HepG2 (cell line): ENCODE measurements around the gene DAB2IP. TPM values are rescaled to one million over a fixed set of nuclear protein-coding genes. Genes with fewer than 3 reads are reported as not detected.

Experiments
- BRCA1 ChIP-seq: sonication (generic); formaldehyde crosslinking; IDR thresholded peaks from 2 replicates; pipeline ENCODE4 v1.4.0; 2020; ENCODE audit warnings: missing genetic modification reagents
- CCAR2 ChIP-seq: fragments of 200-400 bp; formaldehyde crosslinking; optimal IDR thresholded peaks from 2 replicates; pipeline ENCODE3; 2018; ENCODE audit warnings: low read depth, mild to moderate bottlenecking, low read length, moderate library complexity
- DMTF1 ChIP-seq: sonication (generic); formaldehyde crosslinking; IDR thresholded peaks from 2 replicates; pipeline ENCODE4 v1.4.0; 2020; ENCODE audit warnings: mild to moderate bottlenecking, missing genetic modification reagents
- EED ChIP-seq: sonication (generic); formaldehyde crosslinking; IDR thresholded peaks from 2 replicates; pipeline ENCODE4 v1.5.0; 2020; ENCODE audit warnings: mild to moderate bottlenecking, missing genetic modification reagents
- FOXA1 ChIP-seq, 2 experiments: fragments of 450-650 bp in 1 of 2; sonication (generic) in 1 of 2; formaldehyde crosslinking in 1 of 2; IDR thresholded peaks; 2 replicates each; pipeline versions ENCODE4 v1.4.0 to v1.6.1; 2016 to 2020; ENCODE audit warnings: missing genetic modification reagents in 1 of 2
- HNRNPH1 ChIP-seq: fragments of 200-400 bp; formaldehyde crosslinking; optimal IDR thresholded peaks from 2 replicates; pipeline ENCODE3; 2017; ENCODE audit warnings: mild to moderate bottlenecking, low read depth, low read length
- KDM5A ChIP-seq: fragments of 200-600 bp; sonication (generic); IDR thresholded peaks from 2 replicates; pipeline ENCODE4 v1.7.0; 2018; ENCODE audit warnings: antibody characterized with exemption, mild to moderate bottlenecking, low read length, borderline replicate concordance
- KLF15 ChIP-seq: sonication (generic); formaldehyde crosslinking; IDR thresholded peaks from 2 replicates; pipeline ENCODE4 v1.8.1; 2023; ENCODE audit warnings: borderline replicate concordance, mild to moderate bottlenecking, inconsistent platforms, missing genetic modification reagents, mixed read lengths
- LCORL ChIP-seq, 2 experiments: fragments of 450-650 bp in 1 of 2; sonication (generic) in 1 of 2; formaldehyde crosslinking in 1 of 2; IDR thresholded peaks; 2 replicates each; pipeline versions ENCODE4 v1.5.0 to v1.6.1; 2017 to 2020; ENCODE audit warnings: antibody characterized with exemption in 1 of 2, missing genetic modification reagents in 1 of 2
- NFKB2 ChIP-seq: sonication (generic); formaldehyde crosslinking; IDR thresholded peaks from 2 replicates; pipeline ENCODE4 v1.4.0; 2020; ENCODE audit warnings: missing genetic modification reagents, borderline replicate concordance
- NFRKB ChIP-seq: fragments of 450-650 bp; IDR thresholded peaks from 2 replicates; pipeline ENCODE4 v1.6.1; 2017
- NFYB ChIP-seq: sonication (generic); formaldehyde crosslinking; IDR thresholded peaks from 2 replicates; pipeline ENCODE4 v1.4.0; 2020; ENCODE audit warnings: missing genetic modification reagents
- NR2F1 ChIP-seq, 2 experiments: fragments of 450-650 bp in 1 of 2; formaldehyde crosslinking in 1 of 2; IDR thresholded peaks; 2 replicates each; pipeline versions ENCODE4 v1.5.0 to v1.6.1; 2016 to 2020; ENCODE audit warnings: mild to moderate bottlenecking in 1 of 2, missing compliant biosample characterization in 1 of 2, missing genetic modification reagents in 1 of 2, moderate library complexity in 1 of 2
- PRMT3 ChIP-seq: sonication (generic); formaldehyde crosslinking; IDR thresholded peaks from 2 replicates; pipeline ENCODE4 v1.8.1; 2022; ENCODE audit warnings: low read depth, mild to moderate bottlenecking, moderate library complexity, missing genetic modification reagents, borderline replicate concordance
- SMYD3 ChIP-seq: sonication (generic); formaldehyde crosslinking; IDR thresholded peaks from 2 replicates; pipeline ENCODE4 v1.8.1; 2023; ENCODE audit warnings: mild to moderate bottlenecking, missing genetic modification reagents
- THYN1 ChIP-seq: sonication (generic); formaldehyde crosslinking; IDR thresholded peaks from 2 replicates; pipeline ENCODE4 v1.8.1; 2023; ENCODE audit warnings: low read depth, mild to moderate bottlenecking, moderate library complexity, missing genetic modification reagents, borderline replicate concordance
- TOE1 ChIP-seq: sonication (generic); formaldehyde crosslinking; IDR thresholded peaks from 2 replicates; pipeline ENCODE4 v1.4.0; 2020; ENCODE audit warnings: mild to moderate bottlenecking, missing genetic modification reagents
- ZBTB1 ChIP-seq: sonication (generic); formaldehyde crosslinking; IDR thresholded peaks from 2 replicates; pipeline ENCODE4 v1.4.0; 2020; ENCODE audit warnings: missing genetic modification reagents, borderline replicate concordance
- ZBTB20 ChIP-seq: sonication (generic); formaldehyde crosslinking; IDR thresholded peaks from 2 replicates; pipeline ENCODE4 v1.8.1; 2023; ENCODE audit warnings: missing genetic modification reagents, low read depth, mild to moderate bottlenecking, borderline replicate concordance
- ZFX ChIP-seq: sonication (generic); formaldehyde crosslinking; IDR thresholded peaks from 2 replicates; pipeline ENCODE4 v1.4.0; 2020; ENCODE audit warnings: mild to moderate bottlenecking, low read depth, missing genetic modification reagents, moderate library complexity
- ZNF343 ChIP-seq: sonication (generic); formaldehyde crosslinking; IDR thresholded peaks from 2 replicates; pipeline ENCODE4 v1.4.0; 2020; ENCODE audit warnings: mild to moderate bottlenecking, missing genetic modification reagents
- ZNF552 ChIP-seq: sonication (generic); formaldehyde crosslinking; IDR thresholded peaks from 2 replicates; pipeline ENCODE4 v1.9.0; 2022; ENCODE audit warnings: missing genetic modification reagents, mild to moderate bottlenecking, borderline replicate concordance
- ZXDC ChIP-seq: sonication (generic); formaldehyde crosslinking; IDR thresholded peaks from 2 replicates; pipeline ENCODE4 v1.5.0; 2020; ENCODE audit warnings: mild to moderate bottlenecking, missing genetic modification reagents
- polyA plus RNA-seq, 8 experiments: library from polyadenylated mRNA; depleted of rRNA in 3 of 8; stranded (reverse) in 7 of 8; unstranded in 1 of 8; fragments of >200 nt; fragmentation: Illumina TruSeq in 4 of 8; extraction: Trizol in 4 of 8; gene quantifications; 2 replicates each; pipeline versions ENCODE4 v1.2.1 to v1.2.3, GENCODE V29; 2011 to 2016; ENCODE audit warnings: low read depth in 4 of 8, missing spikeins in 1 of 8, mixed read lengths in 1 of 8; ENCODE audit not compliant: insufficient read depth in 1 of 8
- total RNA-seq, 5 experiments: library from RNA; depleted of rRNA; stranded (reverse); fragments of >200 nt; fragmentation: Illumina TruSeq; extraction: Trizol; gene quantifications; 2 replicates each; pipeline ENCODE4 v1.2.3, GENCODE V29; 2016; ENCODE audit warnings: low read depth in 1 of 5

The DAB2IP gene
- total and polyA plus RNA-seq, 2 of the 13 experiments (the other 11 are each of a cell fraction or from before 2014, with no cell fraction given), result 25.3 to 37.9 TPM

GRCh38 chr9:121735065-121735792 is 83.8 kb downstream of the DAB2IP start (continued):
- TF ChIP-seq FOXA1 (IDR thresholded peaks at IDR 0.05) (no peak), FOXA1 (CRISPR knock-in tag; IDR thresholded peaks at IDR 0.05) (peak; percentile 24; the same call in 1 of the 2 replicates), BRCA1 (CRISPR knock-in tag) (no peak), DMTF1 (CRISPR knock-in tag) (no peak), NR2F1 (CRISPR knock-in tag; IDR thresholded peaks at IDR 0.05) (no peak), SMYD3 (CRISPR knock-in tag) (no peak), ZFX (CRISPR knock-in tag) (0 out of 2 replicates have a peak, but pooled peaks have one; percentile 21), LCORL (IDR thresholded peaks at IDR 0.05) (no peak), LCORL (CRISPR knock-in tag; IDR thresholded peaks at IDR 0.05) (no peak), EED (CRISPR knock-in tag) (0 out of 2 replicates have a peak, but pooled peaks have one; percentile 25), CCAR2 (no peak), TOE1 (CRISPR knock-in tag) (no peak), ZBTB1 (CRISPR knock-in tag) (no peak), PRMT3 (CRISPR knock-in tag) (no peak), NFRKB (no peak), ZBTB20 (CRISPR knock-in tag) (no peak), NFKB2 (CRISPR knock-in tag) (no peak), ZNF552 (no peak), THYN1 (CRISPR knock-in tag) (no peak), HNRNPH1 (no peak), NFYB (CRISPR knock-in tag) (no peak), ZNF343 (CRISPR knock-in tag) (no peak), KDM5A (no peak), KLF15 (CRISPR knock-in tag) (no peak), ZXDC (CRISPR knock-in tag) (no peak)
